ENCODE results near the gene DIP2C.

- no peak for TF ChIP-seq CTCF (IDR thresholded peaks at IDR 0.05)
- no peak for TF ChIP-seq POLR2A (IDR thresholded peaks at IDR 0.05)
- TF ChIP-seq POLR2AphosphoS5 (IDR thresholded peaks at IDR 0.05), result no peak
These were observed 23.1 kb upstream of the DIP2C start for GRCh38 chr10:712575-712974.

Data from stomach (tissue), 4 donors.